Ishikawa (cell line): ENCODE measurements around the gene SMAD1.

Source experiments
- CEBPB ChIP-seq: IDR thresholded peaks from 2 replicates; pipeline ENCODE4 v1.6.1; 2012
- CREB1 ChIP-seq: IDR thresholded peaks from 2 replicates; pipeline ENCODE4 v1.6.1; 2012; ENCODE audit warnings: low read depth
- EGR1 ChIP-seq: IDR thresholded peaks from 2 replicates; pipeline ENCODE4 v1.6.1; 2012
- EP300 ChIP-seq: IDR thresholded peaks from 2 replicates; pipeline ENCODE4 v1.6.1; 2012; ENCODE audit warnings: borderline replicate concordance
- FOXM1 ChIP-seq: IDR thresholded peaks from 2 replicates; pipeline ENCODE4 v1.6.1; 2012; ENCODE audit warnings: low read depth, borderline replicate concordance
- NFIC ChIP-seq: IDR thresholded peaks from 2 replicates; pipeline ENCODE4 v1.6.1; 2012
- RAD21 ChIP-seq: IDR thresholded peaks from 2 replicates; pipeline ENCODE4 v1.6.1; 2012; ENCODE audit warnings: low read depth
- REST ChIP-seq: IDR thresholded peaks from 2 replicates; pipeline ENCODE4 v1.6.1; 2012; ENCODE audit warnings: low read depth, mild to moderate bottlenecking
- TAF1 ChIP-seq: IDR thresholded peaks from 2 replicates; pipeline ENCODE4 v1.6.1; 2012; ENCODE audit warnings: low read depth, mild to moderate bottlenecking
- TEAD4 ChIP-seq: IDR thresholded peaks from 2 replicates; pipeline ENCODE4 v1.6.1; 2012
- USF1 ChIP-seq: IDR thresholded peaks from 2 replicates; pipeline ENCODE4 v1.6.1; 2012
- YY1 ChIP-seq: IDR thresholded peaks from 2 replicates; pipeline ENCODE4 v1.6.1; 2012; ENCODE audit warnings: low read depth
- ZBTB7A ChIP-seq: IDR thresholded peaks from 2 replicates; pipeline ENCODE4 v1.6.1; 2012; ENCODE audit warnings: low read depth
- TF ChIP-seq, protein P1 (sequence below): IDR thresholded peaks from 2 replicates; pipeline ENCODE4 v1.6.1; 2012

- no peak for TF ChIP-seq EP300
- TF ChIP-seq RAD21 = no peak
- no peak for TF ChIP-seq REST
- TF ChIP-seq USF1 = no peak
- no peak for TF ChIP-seq CREB1
- TF ChIP-seq NFIC = no peak
- TF ChIP-seq TEAD4 = no peak
- no peak for TF ChIP-seq YY1
- TF ChIP-seq TAF1 = no peak
- no peak for TF ChIP-seq FOXM1
- TF ChIP-seq EGR1 = no peak
- TF ChIP-seq, protein P1, sequence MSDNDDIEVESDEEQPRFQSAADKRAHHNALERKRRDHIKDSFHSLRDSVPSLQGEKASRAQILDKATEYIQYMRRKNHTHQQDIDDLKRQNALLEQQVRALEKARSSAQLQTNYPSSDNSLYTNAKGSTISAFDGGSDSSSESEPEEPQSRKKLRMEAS = no peak
- TF ChIP-seq CEBPB = no peak
- TF ChIP-seq ZBTB7A = no peak
Observed at GRCh38 chr4:145433684-145434083, 48.0 kb upstream of the SMAD1 start.
